Ishikawa (cell line): ENCODE measurements around the gene PGAP2.

ENCODE experiments used
- CEBPB ChIP-seq: IDR thresholded peaks from 2 replicates; pipeline ENCODE4 v1.6.1; 2012
- CREB1 ChIP-seq: IDR thresholded peaks from 2 replicates; pipeline ENCODE4 v1.6.1; 2012; ENCODE audit warnings: low read depth
- EGR1 ChIP-seq: IDR thresholded peaks from 2 replicates; pipeline ENCODE4 v1.6.1; 2012
- EP300 ChIP-seq: IDR thresholded peaks from 2 replicates; pipeline ENCODE4 v1.6.1; 2012; ENCODE audit warnings: borderline replicate concordance
- FOXM1 ChIP-seq: IDR thresholded peaks from 2 replicates; pipeline ENCODE4 v1.6.1; 2012; ENCODE audit warnings: low read depth, borderline replicate concordance
- MAX ChIP-seq: IDR thresholded peaks from 2 replicates; pipeline ENCODE4 v1.6.1; 2012
- NFIC ChIP-seq: IDR thresholded peaks from 2 replicates; pipeline ENCODE4 v1.6.1; 2012
- RAD21 ChIP-seq: IDR thresholded peaks from 2 replicates; pipeline ENCODE4 v1.6.1; 2012; ENCODE audit warnings: low read depth
- TAF1 ChIP-seq: IDR thresholded peaks from 2 replicates; pipeline ENCODE4 v1.6.1; 2012; ENCODE audit warnings: low read depth, mild to moderate bottlenecking
- TCF12 ChIP-seq: IDR thresholded peaks from 2 replicates; pipeline ENCODE4 v1.6.1; 2012; ENCODE audit warnings: low read depth
- TEAD4 ChIP-seq: IDR thresholded peaks from 2 replicates; pipeline ENCODE4 v1.6.1; 2012
- USF1 ChIP-seq: IDR thresholded peaks from 2 replicates; pipeline ENCODE4 v1.6.1; 2012
- YY1 ChIP-seq: IDR thresholded peaks from 2 replicates; pipeline ENCODE4 v1.6.1; 2012; ENCODE audit warnings: low read depth
- ZBTB7A ChIP-seq: IDR thresholded peaks from 2 replicates; pipeline ENCODE4 v1.6.1; 2012; ENCODE audit warnings: low read depth
- TF ChIP-seq, protein P1 (sequence below): IDR thresholded peaks from 2 replicates; pipeline ENCODE4 v1.6.1; 2012; ENCODE audit warnings: low read depth, mild to moderate bottlenecking

Gene PGAP2

GRCh38 chr11:3849297-3849874, 41.0 kb downstream of the PGAP2 start:
- peak; percentile 64 for TF ChIP-seq RAD21
- no peak for TF ChIP-seq NFIC

DNA sequence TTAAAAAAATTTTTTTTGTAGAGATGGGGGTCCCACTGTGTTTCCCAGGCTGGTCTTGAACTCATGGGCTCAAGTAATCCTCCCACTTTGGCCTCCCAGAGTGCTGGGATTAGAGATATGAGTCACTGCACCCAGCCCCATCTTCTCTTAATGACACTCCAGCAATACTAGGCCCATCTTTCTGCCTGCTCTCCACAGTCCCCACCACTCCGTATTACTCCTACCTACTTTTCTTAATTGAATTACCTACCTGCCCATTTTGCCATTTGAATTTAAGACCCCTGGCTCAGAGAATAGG, 45.1 kb downstream of the PGAP2 start:
- no peak for TF ChIP-seq CEBPB

DNA sequence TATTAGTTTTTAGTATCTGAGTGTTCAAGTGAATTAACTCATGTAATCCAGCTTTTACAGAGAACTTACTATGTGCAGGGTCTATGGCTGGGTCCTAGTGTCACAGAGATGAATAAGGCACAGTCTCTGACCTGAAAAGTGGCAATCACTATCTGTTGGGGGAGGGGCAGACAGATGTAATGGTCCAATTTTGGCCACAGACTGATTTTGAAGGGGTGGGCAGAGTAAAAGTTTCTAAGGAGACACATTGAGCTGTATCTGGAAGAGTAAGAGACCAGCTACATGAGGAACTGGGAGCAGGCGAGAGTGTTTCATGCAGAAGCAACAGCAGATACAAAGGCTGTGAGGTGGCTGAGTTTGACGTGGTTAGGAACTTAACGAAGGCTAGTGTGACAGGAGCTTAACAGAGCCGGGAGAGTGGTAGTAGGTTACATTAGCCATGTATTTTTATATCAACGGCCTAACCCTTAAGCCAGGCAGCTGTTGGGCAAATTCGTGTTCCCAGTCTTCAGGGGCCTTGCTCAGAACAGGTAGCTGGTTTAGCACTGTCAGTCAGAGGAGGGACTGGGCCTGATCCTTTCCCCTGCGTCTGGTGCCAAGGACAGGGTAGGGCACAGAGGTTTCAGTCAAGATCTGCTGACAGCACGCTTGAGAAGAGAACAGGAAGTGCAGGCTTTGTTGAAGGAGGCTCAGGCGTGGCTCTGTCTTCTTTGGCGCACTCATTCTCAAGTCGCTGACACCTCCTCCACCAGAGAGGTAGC, 45.7 kb downstream of the PGAP2 start:
- TF ChIP-seq TEAD4 (no peak), NFIC (no peak), TCF12 (no peak), RAD21 (no peak)
- TF ChIP-seq, protein P1, sequence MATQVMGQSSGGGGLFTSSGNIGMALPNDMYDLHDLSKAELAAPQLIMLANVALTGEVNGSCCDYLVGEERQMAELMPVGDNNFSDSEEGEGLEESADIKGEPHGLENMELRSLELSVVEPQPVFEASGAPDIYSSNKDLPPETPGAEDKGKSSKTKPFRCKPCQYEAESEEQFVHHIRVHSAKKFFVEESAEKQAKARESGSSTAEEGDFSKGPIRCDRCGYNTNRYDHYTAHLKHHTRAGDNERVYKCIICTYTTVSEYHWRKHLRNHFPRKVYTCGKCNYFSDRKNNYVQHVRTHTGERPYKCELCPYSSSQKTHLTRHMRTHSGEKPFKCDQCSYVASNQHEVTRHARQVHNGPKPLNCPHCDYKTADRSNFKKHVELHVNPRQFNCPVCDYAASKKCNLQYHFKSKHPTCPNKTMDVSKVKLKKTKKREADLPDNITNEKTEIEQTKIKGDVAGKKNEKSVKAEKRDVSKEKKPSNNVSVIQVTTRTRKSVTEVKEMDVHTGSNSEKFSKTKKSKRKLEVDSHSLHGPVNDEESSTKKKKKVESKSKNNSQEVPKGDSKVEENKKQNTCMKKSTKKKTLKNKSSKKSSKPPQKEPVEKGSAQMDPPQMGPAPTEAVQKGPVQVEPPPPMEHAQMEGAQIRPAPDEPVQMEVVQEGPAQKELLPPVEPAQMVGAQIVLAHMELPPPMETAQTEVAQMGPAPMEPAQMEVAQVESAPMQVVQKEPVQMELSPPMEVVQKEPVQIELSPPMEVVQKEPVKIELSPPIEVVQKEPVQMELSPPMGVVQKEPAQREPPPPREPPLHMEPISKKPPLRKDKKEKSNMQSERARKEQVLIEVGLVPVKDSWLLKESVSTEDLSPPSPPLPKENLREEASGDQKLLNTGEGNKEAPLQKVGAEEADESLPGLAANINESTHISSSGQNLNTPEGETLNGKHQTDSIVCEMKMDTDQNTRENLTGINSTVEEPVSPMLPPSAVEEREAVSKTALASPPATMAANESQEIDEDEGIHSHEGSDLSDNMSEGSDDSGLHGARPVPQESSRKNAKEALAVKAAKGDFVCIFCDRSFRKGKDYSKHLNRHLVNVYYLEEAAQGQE, result no peak

DNA sequence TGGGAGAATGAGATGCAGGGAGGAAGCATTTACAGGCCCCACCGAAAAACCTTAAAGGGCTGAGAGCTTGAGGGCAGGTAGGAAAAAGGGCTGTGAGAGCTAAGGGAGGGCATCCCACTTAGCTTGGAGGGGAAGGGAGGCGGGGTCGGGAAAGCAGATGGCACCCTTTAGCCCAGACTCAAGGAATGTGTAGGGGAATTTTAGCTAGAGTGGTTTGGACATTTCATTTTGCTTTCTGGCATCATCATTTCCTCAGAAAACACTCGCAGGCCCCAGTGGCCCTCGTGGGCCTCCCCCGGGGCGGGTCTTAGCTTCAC, 46.3 kb downstream of the PGAP2 start:
- TF ChIP-seq USF1 (no peak), ZBTB7A (no peak), TCF12 (no peak), YY1 (no peak), FOXM1 (no peak), CREB1 (no peak), CEBPB (no peak), EGR1 (no peak), TAF1 (no peak), NFIC (no peak), MAX (no peak)
- TF ChIP-seq, protein P1, result no peak

DNA sequence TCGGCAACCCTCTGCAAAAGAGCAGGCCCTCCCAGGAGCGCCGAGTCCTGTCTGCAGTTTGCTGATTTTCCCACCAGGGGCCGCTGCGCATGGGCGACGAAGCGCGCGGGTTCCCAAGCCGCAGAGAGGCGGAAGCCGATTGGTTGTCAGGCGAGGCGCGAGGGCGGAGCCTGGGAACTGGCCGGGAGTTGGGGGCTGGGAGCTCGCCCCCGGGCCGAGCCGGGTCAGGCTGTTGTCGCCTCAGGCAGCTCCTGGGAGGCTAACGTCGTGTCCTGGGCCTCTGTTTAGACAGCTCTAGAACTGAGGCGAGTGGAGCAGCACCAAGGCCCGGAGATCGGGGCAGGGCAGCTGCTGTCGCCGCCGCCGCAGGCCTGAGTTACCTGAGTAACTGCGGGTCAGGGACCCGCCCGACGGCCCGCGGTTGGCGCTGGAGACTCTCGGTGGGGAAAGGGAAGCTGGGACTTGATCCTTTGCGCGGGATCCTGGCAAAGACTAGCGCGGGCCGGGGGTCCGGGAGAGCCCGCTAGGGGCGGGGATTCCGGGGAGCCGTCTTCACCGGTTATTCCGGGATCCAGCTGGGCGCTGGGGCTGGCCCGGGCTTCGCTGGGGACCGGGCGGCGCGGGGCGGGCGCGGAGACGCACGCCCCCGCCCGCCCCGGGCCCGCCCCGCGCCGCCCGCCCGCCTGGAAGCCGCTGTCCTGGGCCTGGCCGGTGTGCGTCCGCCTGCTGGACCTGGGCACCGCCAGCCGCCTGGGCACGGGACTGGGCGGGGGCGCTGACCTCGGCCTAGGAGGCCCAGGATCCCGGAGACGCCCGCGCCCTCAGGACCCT, 46.8 kb downstream of the PGAP2 start, which contains the start of gene STIM1:
Gene STIM1 (plus strand): TSS at position 688 of the 831 bp plus-strand sequence. CDS start 607 bp downstream, outside the sequence.
- TF ChIP-seq EP300 (no peak), TCF12 (peak; percentile 49), EGR1 (no peak), TEAD4 (no peak), TAF1 (peak; percentile 47; the same call in 1 of the 2 replicates), CREB1 (no peak), ZBTB7A (peak; percentile 68), CEBPB (peak; percentile 11; the same call in 1 of the 2 replicates), MAX (peak; percentile 87), YY1 (peak; percentile 39; the same call in 1 of the 2 replicates), NFIC (no peak), RAD21 (peak; percentile 77), USF1 (no peak), FOXM1 (no peak)
- TF ChIP-seq, protein P1, result no peak
